HEK293 (cell line): ENCODE results near the gene GTSE1.
"Not testable (repeated sequence)": the region's sequence is repeated elsewhere in the genome, so short reads cannot be mapped to it uniquely, and the experiment has no call there.

ENCODE experiments used
- CTCF ChIA-PET: fragments of 350-600 bp; formaldehyde crosslinking; extraction: SDS; loops from one replicate; lab custom pipeline; 2021; ENCODE audit warnings: antibody characterized with exemption; lab: Yijun Ruan, JAX
- POLR2A ChIA-PET: fragments of 300-600 bp; formaldehyde crosslinking; extraction: SDS; loops from one replicate; lab custom pipeline; 2020; ENCODE audit warnings: antibody characterized with exemption, inconsistent platforms; lab: Yijun Ruan, JAX
- H3K27ac ChIP-seq: fragments of 200-500 bp; sonication (Bioruptor generic); 2 replicates; pipeline ENCODE4 v1.5.1; 2014; ENCODE audit warnings: low read depth, low read length, control low read depth, inconsistent platforms; ENCODE audit errors: extremely low read depth
- H3K36me3 ChIP-seq, 2 experiments: fragments of 200-500 bp in 1 of 2; sonication (Bioruptor generic) in 1 of 2; 1 replicate in 1 of 2; 2 replicates in 1 of 2; pipeline ENCODE4 v1.5.1; 2014 to 2017; ENCODE audit warnings: inconsistent platforms in 2 of 2, low read length in 2 of 2; ENCODE audit not compliant: control insufficient read depth in 2 of 2, insufficient read depth in 1 of 2
- H3K4me1 ChIP-seq: fragments of 200-500 bp; sonication (Bioruptor generic); 2 replicates; pipeline ENCODE4 v1.5.1; 2014; ENCODE audit warnings: mild to moderate bottlenecking, low read length, inconsistent platforms; ENCODE audit not compliant: control insufficient read depth, insufficient read depth
- H3K4me3 ChIP-seq: 2 replicates; pipeline ENCODE4 v1.5.1; 2011; ENCODE audit warnings: low read depth, mild to moderate bottlenecking, control low read depth, low read length, moderate library complexity
- H3K9me3 ChIP-seq: fragments of 200-500 bp; sonication (Bioruptor generic); 2 replicates; pipeline ENCODE4 v1.5.1; 2014; ENCODE audit warnings: low read depth, low read length, inconsistent platforms; ENCODE audit not compliant: control insufficient read depth, insufficient read depth
- GFI1B ChIP-seq: fragments of 450-650 bp; formaldehyde crosslinking; IDR thresholded peaks from 2 replicates; pipeline ENCODE4 v1.5.1; 2016; ENCODE audit warnings: missing biosample characterization, missing genetic modification characterization
- KLF7 ChIP-seq: fragments of 450-650 bp; formaldehyde crosslinking; IDR thresholded peaks from 2 replicates; pipeline ENCODE4 v1.5.1; 2016; ENCODE audit warnings: missing biosample characterization, missing genetic modification characterization, borderline replicate concordance
- KLF9 ChIP-seq: fragments of 450-650 bp; formaldehyde crosslinking; IDR thresholded peaks from 2 replicates; pipeline ENCODE4 v1.5.1; 2016; ENCODE audit warnings: missing biosample characterization, missing genetic modification characterization, low read depth
- PATZ1 ChIP-seq: fragments of 450-650 bp; formaldehyde crosslinking; IDR thresholded peaks from 2 replicates; pipeline ENCODE4 v1.5.1; 2016; ENCODE audit warnings: missing biosample characterization, missing genetic modification characterization
- PBX3 ChIP-seq: sonication (generic); formaldehyde crosslinking; IDR thresholded peaks from 2 replicates; pipeline ENCODE4 v1.8.1; 2022; ENCODE audit warnings: mild to moderate bottlenecking, moderate library complexity, missing genetic modification reagents
- SETDB1 ChIP-seq: IDR thresholded peaks from one replicate; pipeline ENCODE4 v1.6.1; 2017; ENCODE audit warnings: mild to moderate bottlenecking, low read length, moderate library complexity, mixed read lengths; ENCODE audit not compliant: insufficient read length
- YY2 ChIP-seq: fragments of 450-650 bp; formaldehyde crosslinking; IDR thresholded peaks from 2 replicates; pipeline ENCODE4 v1.5.1; 2016; ENCODE audit warnings: missing biosample characterization, missing genetic modification characterization
- ZNF114 ChIP-seq: fragments of 450-650 bp; formaldehyde crosslinking; IDR thresholded peaks from 2 replicates; pipeline ENCODE4 v1.5.0; 2017; ENCODE audit warnings: missing biosample characterization, missing genetic modification characterization
- ZNF155 ChIP-seq: fragments of 450-650 bp; formaldehyde crosslinking; IDR thresholded peaks from 2 replicates; pipeline ENCODE4 v1.5.1; 2016; ENCODE audit warnings: missing biosample characterization, missing genetic modification characterization
- ZNF214 ChIP-seq: fragments of 450-650 bp; formaldehyde crosslinking; IDR thresholded peaks from 2 replicates; pipeline ENCODE4 v1.5.1; 2017; ENCODE audit warnings: missing biosample characterization, mild to moderate bottlenecking, missing genetic modification characterization, borderline replicate concordance
- ZNF423 ChIP-seq: fragments of 450-650 bp; formaldehyde crosslinking; IDR thresholded peaks from 2 replicates; pipeline ENCODE4 v1.5.1; 2016; ENCODE audit warnings: missing biosample characterization, missing genetic modification characterization
- ZNF488 ChIP-seq: fragments of 450-650 bp; formaldehyde crosslinking; IDR thresholded peaks from 2 replicates; pipeline ENCODE4 v1.5.1; 2016; ENCODE audit warnings: missing biosample characterization, missing genetic modification characterization
- ZNF585B ChIP-seq: fragments of 450-650 bp; formaldehyde crosslinking; IDR thresholded peaks from 2 replicates; pipeline ENCODE4 v1.5.1; 2016; ENCODE audit warnings: missing biosample characterization, missing genetic modification characterization
- ZNF792 ChIP-seq: fragments of 450-650 bp; formaldehyde crosslinking; IDR thresholded peaks from 2 replicates; pipeline ENCODE4 v1.5.1; 2016; ENCODE audit warnings: missing biosample characterization, missing genetic modification characterization
- ZSCAN23 ChIP-seq: fragments of 450-650 bp; formaldehyde crosslinking; IDR thresholded peaks from 2 replicates; pipeline ENCODE4 v1.5.1; 2016; ENCODE audit warnings: missing biosample characterization, missing genetic modification characterization

Gene GTSE1

GRCh38 chr22:46263216-46263590, 33.5 kb upstream of the GTSE1 start, which contains the start of gene PKDREJ:
TSS of gene PKDREJ (minus strand) at chr22:46263343. CDS start at chr22:46263322, 21 bp downstream.
- no peaks in the 10 kb centered on the region for H3K4me1 ChIP-seq
- no peaks in the 10 kb centered on the region for H3K36me3 ChIP-seq
- POLR2A ChIA-PET = no interaction called here
- H3K27ac ChIP-seq = no peak within 1 kb of the TSS
- H3K9me3 ChIP-seq = no peaks in the 10 kb centered on the region
- no peak within 1 kb of the TSS for H3K4me3 ChIP-seq
- no peak for TF ChIP-seq GFI1B (tag by site-specific recombination)
- no peak for TF ChIP-seq YY2
- no peak for TF ChIP-seq ZNF792 (tag by site-specific recombination)
- TF ChIP-seq PATZ1 (tag by site-specific recombination) = no peak
- TF ChIP-seq KLF7 (tag by site-specific recombination) = no peak
- no peak for TF ChIP-seq ZNF488 (tag by site-specific recombination)
- TF ChIP-seq ZNF423 (tag by site-specific recombination) = no peak
- TF ChIP-seq ZNF155 (tag by site-specific recombination) = no peak
- no peak for TF ChIP-seq ZNF114 (tag by site-specific recombination)
- TF ChIP-seq ZNF214 (tag by site-specific recombination) = no peak
- TF ChIP-seq PBX3 (CRISPR knock-in tag) = no peak
- TF ChIP-seq ZSCAN23 (tag by site-specific recombination) = no peak
- CTCF ChIA-PET = no interaction called here

- H3K27ac ChIP-seq, POLR2A ChIA-PET, CTCF ChIA-PET, H3K36me3 ChIP-seq, H3K4me1 ChIP-seq, H3K4me3 ChIP-seq, H3K9me3 ChIP-seq: not testable (repeated sequence)
Measured at GRCh38 chr22:46264520-46264919, 32.1 kb upstream of the GTSE1 start.

- CTCF ChIA-PET, H3K4me1 ChIP-seq, H3K9me3 ChIP-seq, H3K4me3 ChIP-seq, H3K27ac ChIP-seq, POLR2A ChIA-PET: not testable (repeated sequence)
- TF ChIP-seq SETDB1 (peak; percentile 78), ZNF585B (tag by site-specific recombination) (peak; percentile 96), KLF9 (0 out of 2 replicates have a peak, but pooled peaks have one; percentile 15)
- peaks cover 0 to 15% of the 10 kb centered on the region in 2 experiments; a peak in 1 of 3 replicates for H3K36me3 ChIP-seq
Measured at GRCh38 chr22:46265627-46266026, 31.0 kb upstream of the GTSE1 start.
